ENCODE data around the gene BMX. TPM values are rescaled to one million over a fixed set of nuclear protein-coding genes. Genes with fewer than 3 reads are reported as not detected.

Gene BMX
- total RNA-seq, 2 donors from 2014 or later, result not detected

DNA sequence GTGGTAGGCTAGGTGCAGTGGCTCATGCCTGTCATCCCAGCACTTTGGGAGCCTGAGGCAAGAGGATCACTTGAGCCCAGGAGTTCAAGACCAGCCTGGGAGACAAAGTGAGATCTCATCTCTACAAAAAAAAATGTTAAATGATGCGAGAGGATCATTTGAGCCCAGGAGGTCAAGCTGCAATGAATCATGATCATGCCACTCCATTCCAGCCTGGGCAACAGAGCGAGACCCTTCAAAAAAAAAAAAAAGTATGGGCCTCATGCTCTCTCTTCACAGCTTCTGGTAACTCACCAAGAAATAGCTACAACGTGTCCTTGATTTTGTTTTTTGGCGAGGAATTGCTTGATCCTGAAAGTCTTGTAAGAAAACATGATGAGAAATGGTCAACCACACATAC lies 98.9 kb downstream of the BMX start:
- no peak for DNase-seq
- Histone ChIP-seq H3K27me3 (ENCODE audit: control insufficient read depth, insufficient read depth, low read length, poor library complexity, severe bottlenecking) (no peaks in the 10 kb centered on the region), H3K4me1 (ENCODE audit: control insufficient read depth, insufficient read depth, low read length) (peaks cover 6% of the 10 kb centered on the region), H3K27ac (ENCODE audit: low read depth, low read length) (no peak overlapping the region), H3K9ac (ENCODE audit: extremely low read depth, low read length, poor library complexity, severe bottlenecking) (no peak overlapping the region), H3K36me3 (ENCODE audit: control insufficient read depth, insufficient read depth, low read length) (no peaks in the 10 kb centered on the region), H3K4me3 (ENCODE audit: low read length) (peak overlapping the region; percentile 70), H3K9me3 (ENCODE audit: control insufficient read depth, low read length) (no peaks in the 10 kb centered on the region)
- TF ChIP-seq, protein P1, sequence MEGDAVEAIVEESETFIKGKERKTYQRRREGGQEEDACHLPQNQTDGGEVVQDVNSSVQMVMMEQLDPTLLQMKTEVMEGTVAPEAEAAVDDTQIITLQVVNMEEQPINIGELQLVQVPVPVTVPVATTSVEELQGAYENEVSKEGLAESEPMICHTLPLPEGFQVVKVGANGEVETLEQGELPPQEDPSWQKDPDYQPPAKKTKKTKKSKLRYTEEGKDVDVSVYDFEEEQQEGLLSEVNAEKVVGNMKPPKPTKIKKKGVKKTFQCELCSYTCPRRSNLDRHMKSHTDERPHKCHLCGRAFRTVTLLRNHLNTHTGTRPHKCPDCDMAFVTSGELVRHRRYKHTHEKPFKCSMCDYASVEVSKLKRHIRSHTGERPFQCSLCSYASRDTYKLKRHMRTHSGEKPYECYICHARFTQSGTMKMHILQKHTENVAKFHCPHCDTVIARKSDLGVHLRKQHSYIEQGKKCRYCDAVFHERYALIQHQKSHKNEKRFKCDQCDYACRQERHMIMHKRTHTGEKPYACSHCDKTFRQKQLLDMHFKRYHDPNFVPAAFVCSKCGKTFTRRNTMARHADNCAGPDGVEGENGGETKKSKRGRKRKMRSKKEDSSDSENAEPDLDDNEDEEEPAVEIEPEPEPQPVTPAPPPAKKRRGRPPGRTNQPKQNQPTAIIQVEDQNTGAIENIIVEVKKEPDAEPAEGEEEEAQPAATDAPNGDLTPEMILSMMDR (conservative IDR thresholded peaks at IDR 0.05), result no peak
- peaks cover 19% of the 10 kb centered on the region for H3K4me1 Mint-ChIP-seq
- H3K27me3 Mint-ChIP-seq (ENCODE audit: insufficient read depth), result no peaks in the 10 kb centered on the region
- 89 to 100% methylated on average over 2 to 4 of the region's 4 CpGs for WGBS, 2 experiments (ENCODE audit: insufficient coverage in 1 of 2, insufficient read length in 1 of 2)
- no peaks in the 10 kb centered on the region for H3K9me3 Mint-ChIP-seq
- no peak overlapping the region for H3K27ac Mint-ChIP-seq
- no peaks in the 10 kb centered on the region for H3K36me3 Mint-ChIP-seq (ENCODE audit: low read depth)
- H3K4me3 Mint-ChIP-seq, result no peak overlapping the region

DNA sequence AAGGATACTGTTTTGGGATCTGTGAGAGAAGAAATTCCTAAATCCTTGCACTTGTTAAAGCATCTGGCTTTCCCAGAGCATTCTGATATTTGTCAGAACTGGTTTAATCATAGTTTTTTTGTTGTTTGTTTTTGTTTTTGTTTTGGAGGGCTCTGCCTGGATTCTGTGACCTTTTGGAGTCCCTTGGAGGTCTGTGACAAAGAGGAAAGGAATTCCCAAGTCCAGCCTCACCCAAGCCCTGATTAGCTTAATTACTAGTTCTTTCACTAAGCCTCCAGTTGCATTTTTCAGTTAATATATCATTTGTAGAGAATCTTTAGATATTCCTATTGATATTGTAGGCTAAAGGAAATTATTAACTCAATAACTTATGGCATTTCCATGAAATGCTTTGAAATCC lies 99.4 kb downstream of the BMX start:
- peak overlapping the region; percentile 81 for H3K27ac Mint-ChIP-seq

DNA sequence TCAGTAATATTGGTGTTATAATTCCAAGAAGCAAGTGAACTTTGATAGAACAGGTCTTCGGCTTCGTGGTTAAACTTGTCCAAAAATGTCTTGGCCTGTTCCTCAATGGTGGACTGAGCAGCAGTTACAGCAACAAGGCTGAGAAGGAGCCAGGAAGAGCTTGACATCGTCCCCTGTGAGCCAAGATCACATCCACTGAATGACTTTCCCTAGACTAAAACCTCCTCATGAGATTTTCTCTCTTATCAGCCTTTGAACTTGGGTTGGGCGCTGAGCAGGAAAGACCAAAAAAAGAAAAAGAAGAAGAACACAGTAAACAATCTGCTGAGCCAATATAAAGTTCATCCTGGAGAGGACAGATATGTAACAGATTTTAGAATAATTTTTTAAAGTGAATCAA lies 100.1 kb downstream of the BMX start, which contains the start of gene ACE2:
Gene ACE2 (minus strand): TSS at position 216 of the 400 bp plus-strand sequence. CDS start 49 bp downstream, at position 167.
- Histone ChIP-seq H3K36me3 (ENCODE audit: control insufficient read depth, insufficient read depth, low read length) (no peaks in the 10 kb centered on the region), H3K27me3 (ENCODE audit: control insufficient read depth, insufficient read depth, low read length, poor library complexity, severe bottlenecking) (no peaks in the 10 kb centered on the region), H3K9me3 (ENCODE audit: control insufficient read depth, low read length) (no peaks in the 10 kb centered on the region), H3K4me3 (ENCODE audit: low read length) (peak within 1 kb of the TSS; percentile 70), H3K4me1 (ENCODE audit: control insufficient read depth, insufficient read depth, low read length) (peaks cover 6% of the 10 kb centered on the region), H3K27ac (ENCODE audit: low read depth, low read length) (no peak within 1 kb of the TSS), H3K9ac (ENCODE audit: extremely low read depth, low read length, poor library complexity, severe bottlenecking) (peak within 1 kb of the TSS; percentile 45)
- Mint-ChIP-seq H3K27me3 (ENCODE audit: insufficient read depth) (no peaks in the 10 kb centered on the region), H3K9me3 (no peaks in the 10 kb centered on the region), H3K4me3 (no peak within 1 kb of the TSS), H3K4me1 (peaks cover 25% of the 10 kb centered on the region), H3K36me3 (ENCODE audit: low read depth) (no peaks in the 10 kb centered on the region), H3K27ac (peak within 1 kb of the TSS; percentile 81)
- TF ChIP-seq, protein P1 (conservative IDR thresholded peaks at IDR 0.05), result no peak
- no peak for DNase-seq
- WGBS, 2 experiments (ENCODE audit: insufficient coverage in 1 of 2, insufficient read length in 1 of 2), result 84% methylated on average over 4 of the region's 4 CpGs; no CpG with 5 or more reads in 1 of the 2 experiments

More for the DNA sequence above, 99.4 kb downstream of the BMX start:
- no peak overlapping the region for H3K27ac ChIP-seq (ENCODE audit: low read depth, low read length)
- H3K9ac ChIP-seq (ENCODE audit: extremely low read depth, low read length, poor library complexity, severe bottlenecking), result peak overlapping the region; percentile 45
- DNase-seq, result no peak
- H3K4me3 ChIP-seq (ENCODE audit: low read length), result peak overlapping the region; percentile 70
- no peaks in the 10 kb centered on the region for H3K27me3 ChIP-seq (ENCODE audit: control insufficient read depth, insufficient read depth, low read length, poor library complexity, severe bottlenecking)
- peaks cover 6% of the 10 kb centered on the region for H3K4me1 ChIP-seq (ENCODE audit: control insufficient read depth, insufficient read depth, low read length)
- TF ChIP-seq, protein P1 (conservative IDR thresholded peaks at IDR 0.05), result no peak
- no peaks in the 10 kb centered on the region for H3K9me3 Mint-ChIP-seq
- peaks cover 20% of the 10 kb centered on the region for H3K4me1 Mint-ChIP-seq
- no peaks in the 10 kb centered on the region for H3K27me3 Mint-ChIP-seq (ENCODE audit: insufficient read depth)
- no peak overlapping the region for H3K4me3 Mint-ChIP-seq
- no peaks in the 10 kb centered on the region for H3K9me3 ChIP-seq (ENCODE audit: control insufficient read depth, low read length)
- H3K36me3 ChIP-seq (ENCODE audit: control insufficient read depth, insufficient read depth, low read length), result no peaks in the 10 kb centered on the region
- H3K36me3 Mint-ChIP-seq (ENCODE audit: low read depth), result no peaks in the 10 kb centered on the region
